Trophoblast cell (in vitro differentiated cells and primary cell): Measurements from ENCODE around the gene CDKL1.

Experiments
- DNase-seq, 2 donors: peaks; one replicate each; pipeline ENCODE4 v3.0.0-alpha.2; 2016
- H2AFZ ChIP-seq: 2 replicates; pipeline ENCODE4 v1.6.1; 2013; ENCODE audit warnings: low read length, moderate library complexity, mild to moderate bottlenecking; ENCODE audit not compliant: insufficient read depth, poor library complexity
- H2AK5ac ChIP-seq: 2 replicates; pipeline ENCODE4 v1.6.1; 2013; ENCODE audit warnings: mild to moderate bottlenecking, low read length
- H2BK120ac ChIP-seq: 2 replicates; pipeline ENCODE4 v1.6.1; 2013; ENCODE audit warnings: low read length, mild to moderate bottlenecking, moderate library complexity; ENCODE audit not compliant: insufficient read depth, poor library complexity
- H2BK12ac ChIP-seq: 2 replicates; pipeline ENCODE4 v1.6.1; 2013; ENCODE audit warnings: mild to moderate bottlenecking, low read length, moderate library complexity
- H2BK5ac ChIP-seq: 2 replicates; pipeline ENCODE4 v1.6.1; 2013; ENCODE audit warnings: low read length, low read depth, moderate library complexity, mild to moderate bottlenecking; ENCODE audit not compliant: poor library complexity
- H3K14ac ChIP-seq: 2 replicates; pipeline ENCODE4 v1.6.1; 2013; ENCODE audit warnings: mild to moderate bottlenecking, low read length
- H3K18ac ChIP-seq: 2 replicates; pipeline ENCODE4 v1.6.1; 2013; ENCODE audit warnings: mild to moderate bottlenecking, low read length
- H3K23ac ChIP-seq: 2 replicates; pipeline ENCODE4 v1.6.1; 2013; ENCODE audit warnings: low read length
- H3K27ac ChIP-seq: 2 replicates; pipeline ENCODE4 v1.5.1; 2013; ENCODE audit warnings: low read depth, mild to moderate bottlenecking, inconsistent platforms, low read length, moderate library complexity
- H3K27me3 ChIP-seq: 2 replicates; pipeline ENCODE4 v1.6.1; 2013; ENCODE audit warnings: inconsistent platforms, mild to moderate bottlenecking, low read length, moderate library complexity; ENCODE audit not compliant: insufficient read depth
- H3K36me3 ChIP-seq, 2 experiments: 1 replicate in 1 of 2; 2 replicates in 1 of 2; pipeline ENCODE4 v1.6.1; 2013; ENCODE audit warnings: low read length in 2 of 2, mild to moderate bottlenecking in 2 of 2, moderate library complexity in 1 of 2; ENCODE audit not compliant: insufficient read depth in 2 of 2, control insufficient read depth in 1 of 2
- H3K4ac ChIP-seq: 2 replicates; pipeline ENCODE4 v1.6.1; 2013; ENCODE audit warnings: low read depth, mild to moderate bottlenecking, low read length, moderate library complexity
- H3K4me1 ChIP-seq, 2 experiments: 1 replicate in 1 of 2; 2 replicates in 1 of 2; pipeline ENCODE4 v1.6.1; 2013; ENCODE audit warnings: low read length in 2 of 2, mild to moderate bottlenecking in 2 of 2, moderate library complexity in 1 of 2; ENCODE audit not compliant: insufficient read depth in 2 of 2, control insufficient read depth in 1 of 2
- H3K4me2 ChIP-seq: 2 replicates; pipeline ENCODE4 v1.6.1; 2013; ENCODE audit warnings: inconsistent platforms, mild to moderate bottlenecking, low read length, moderate library complexity
- H3K4me3 ChIP-seq: 2 replicates; pipeline ENCODE4 v1.5.1; 2013; ENCODE audit warnings: mild to moderate bottlenecking, low read depth, low read length, inconsistent platforms
- H3K79me1 ChIP-seq: one replicate; pipeline ENCODE4 v1.6.1; 2013; ENCODE audit warnings: low read length
- H3K79me2 ChIP-seq: 2 replicates; pipeline ENCODE4 v1.6.1; 2013; ENCODE audit warnings: low read length, mild to moderate bottlenecking; ENCODE audit not compliant: control insufficient read depth, insufficient read depth, poor library complexity
- H3K9ac ChIP-seq: 2 replicates; pipeline ENCODE4 v1.6.1; 2013; ENCODE audit warnings: mild to moderate bottlenecking, low read length
- H3K9me3 ChIP-seq: 2 replicates; pipeline ENCODE4 v1.6.1; 2013; ENCODE audit warnings: low read depth, mild to moderate bottlenecking, control low read depth, inconsistent platforms, low read length; ENCODE audit not compliant: insufficient read depth
- H4K12ac ChIP-seq: 2 replicates; pipeline ENCODE4 v1.6.1; 2013; ENCODE audit warnings: low read depth, mild to moderate bottlenecking, low read length, moderate library complexity
- H4K8ac ChIP-seq: 2 replicates; pipeline ENCODE4 v1.6.1; 2013; ENCODE audit warnings: low read depth, mild to moderate bottlenecking, low read length, moderate library complexity
- H4K91ac ChIP-seq: one replicate; pipeline ENCODE4 v1.6.1; 2013; ENCODE audit warnings: low read depth, mild to moderate bottlenecking, low read length, moderate library complexity
- WGBS: extraction: QIAGEN DNeasy Blood & Tissue Kit; methylation state at CpG from one replicate; pipeline ENCODE4 v1.1.7; 2013; ENCODE audit warnings: missing lambda C conversion rate; ENCODE audit not compliant: insufficient read length, insufficient coverage; ENCODE audit errors: extremely low coverage; 5-methylcytosine and 5-hydroxymethylcytosine counted together

CDKL1 gene

GRCh38 chr14:50375760-50376159, 20.9 kb downstream of the CDKL1 start:
- no peak overlapping the region for H2BK5ac ChIP-seq
- H3K23ac ChIP-seq: no peak overlapping the region
- no CpG with 5 or more reads among the region's 5 CpGs for WGBS
- no peak overlapping the region for H2BK12ac ChIP-seq
- H3K4me2 ChIP-seq: no peak overlapping the region
- no peaks in the 10 kb centered on the region for H3K9me3 ChIP-seq
- H2BK120ac ChIP-seq: no peak overlapping the region
- no peak for DNase-seq
- H4K91ac ChIP-seq: no peak overlapping the region
- no peak overlapping the region for H3K18ac ChIP-seq
- H4K12ac ChIP-seq: no peak overlapping the region
- no peak overlapping the region for H4K8ac ChIP-seq
- H3K36me3 ChIP-seq: no peaks in the 10 kb centered on the region
- no peaks in the 10 kb centered on the region for H3K79me1 ChIP-seq
- H3K27me3 ChIP-seq: no peaks in the 10 kb centered on the region
- H3K27ac ChIP-seq: no peak overlapping the region
- no peak overlapping the region for H3K4ac ChIP-seq
- no peak overlapping the region for H2AK5ac ChIP-seq
- H3K4me3 ChIP-seq: no peak overlapping the region
- H3K79me2 ChIP-seq: no peaks in the 10 kb centered on the region
- no peaks in the 10 kb centered on the region for H3K4me1 ChIP-seq
- H3K9ac ChIP-seq: no peak overlapping the region
- H2AFZ ChIP-seq: no peak overlapping the region
- H3K14ac ChIP-seq: no peak overlapping the region

- no CpG with 5 or more reads among the region's 3 CpGs for WGBS
- Histone ChIP-seq H3K4me1 (no peaks in the 10 kb centered on the region), H3K4me2 (no peak overlapping the region), H2AK5ac (no peak overlapping the region), H3K36me3 (no peaks in the 10 kb centered on the region), H3K4me3 (no peak overlapping the region), H3K79me2 (no peaks in the 10 kb centered on the region), H3K27ac (no peak overlapping the region), H3K9ac (no peak overlapping the region), H4K12ac (no peak overlapping the region), H3K9me3 (no peaks in the 10 kb centered on the region), H2BK5ac (no peak overlapping the region), H3K23ac (no peak overlapping the region), H4K91ac (no peak overlapping the region), H3K27me3 (no peaks in the 10 kb centered on the region), H3K79me1 (no peaks in the 10 kb centered on the region), H4K8ac (no peak overlapping the region), H2BK120ac (no peak overlapping the region), H3K4ac (no peak overlapping the region), H3K18ac (no peak overlapping the region), H2BK12ac (no peak overlapping the region), H2AFZ (no peak overlapping the region), H3K14ac (no peak overlapping the region)
- DNase-seq: no peak
These were observed 22.7 kb downstream of the CDKL1 start for GRCh38 chr14:50373959-50374358.

GRCh38 chr14:50371546-50371945, 25.1 kb downstream of the CDKL1 start:
- no peaks in the 10 kb centered on the region for H3K27me3 ChIP-seq
- H3K4me2 ChIP-seq: no peak overlapping the region
- no peak for DNase-seq
- H2BK5ac ChIP-seq: no peak overlapping the region
- no peak overlapping the region for H2AFZ ChIP-seq
- H4K91ac ChIP-seq: no peak overlapping the region
- no peak overlapping the region for H3K27ac ChIP-seq
- H4K8ac ChIP-seq: no peak overlapping the region
- H4K12ac ChIP-seq: no peak overlapping the region
- H3K4me1 ChIP-seq: no peaks in the 10 kb centered on the region
- no CpG with 5 or more reads among the region's 4 CpGs for WGBS
- H3K79me2 ChIP-seq: no peaks in the 10 kb centered on the region
- H2BK12ac ChIP-seq: no peak overlapping the region
- H3K4ac ChIP-seq: no peak overlapping the region
- no peak overlapping the region for H3K9ac ChIP-seq
- no peak overlapping the region for H2AK5ac ChIP-seq
- no peak overlapping the region for H3K23ac ChIP-seq
- H3K4me3 ChIP-seq: no peak overlapping the region
- H2BK120ac ChIP-seq: no peak overlapping the region
- no peaks in the 10 kb centered on the region for H3K9me3 ChIP-seq
- no peak overlapping the region for H3K14ac ChIP-seq
- H3K79me1 ChIP-seq: no peaks in the 10 kb centered on the region
- no peaks in the 10 kb centered on the region for H3K36me3 ChIP-seq
- H3K18ac ChIP-seq: no peak overlapping the region

- Histone ChIP-seq H3K9ac (no peak overlapping the region), H2BK12ac (no peak overlapping the region), H3K27me3 (no peaks in the 10 kb centered on the region), H3K27ac (no peak overlapping the region), H2AK5ac (no peak overlapping the region), H3K4me2 (no peak overlapping the region), H3K36me3 (no peaks in the 10 kb centered on the region), H3K18ac (no peak overlapping the region), H3K4me1 (no peaks in the 10 kb centered on the region), H3K23ac (no peak overlapping the region), H4K12ac (no peak overlapping the region), H3K9me3 (no peaks in the 10 kb centered on the region), H3K79me1 (no peaks in the 10 kb centered on the region), H3K79me2 (peaks cover 2% of the 10 kb centered on the region), H3K4me3 (no peak overlapping the region), H4K8ac (no peak overlapping the region), H2BK5ac (no peak overlapping the region), H2BK120ac (no peak overlapping the region), H2AFZ (no peak overlapping the region), H3K14ac (no peak overlapping the region), H3K4ac (no peak overlapping the region), H4K91ac (no peak overlapping the region)
- DNase-seq: no peak
- no CpG with 5 or more reads among the region's 4 CpGs for WGBS
These were observed 30.1 kb downstream of the CDKL1 start for GRCh38 chr14:50366589-50366988.
